ENCODE results near the gene SORCS2. TPM values are rescaled to one million over a fixed set of nuclear protein-coding genes. Genes with fewer than 3 reads are reported as not detected.

Gene SORCS2
- total RNA-seq, 1 experiment from 2014 or later, result 4.1 TPM

- Histone ChIP-seq H3K79me2 (ENCODE audit: low read length) (no peaks in the 10 kb centered on the region), H3K9me2 (replicated peaks; ENCODE audit: low read length) (no peaks in the 10 kb centered on the region), H3K27ac (ENCODE audit: low read length) (no peak overlapping the region), H4K20me1 (ENCODE audit: low read length) (no peaks in the 10 kb centered on the region), H3F3A (ENCODE audit: low read length, unreplicated experiment) (no peaks in the 10 kb centered on the region), H3K9ac (ENCODE audit: low read length) (no peak overlapping the region), H3K27me3 (ENCODE audit: low read length) (no peaks in the 10 kb centered on the region), H3K4me2 (ENCODE audit: low read length) (no peak overlapping the region), H2AFZ (ENCODE audit: low read length) (no peak overlapping the region), H3K4me1 (ENCODE audit: insufficient read depth, low read length) (peaks cover 12% of the 10 kb centered on the region; the same call in 1 of the 2 replicates), H3K36me3 (ENCODE audit: low read depth, low read length) (no peaks in the 10 kb centered on the region), H3K4me3 (ENCODE audit: low read length) (no peak overlapping the region), H3K9me3 (ENCODE audit: low read length) (no peaks in the 10 kb centered on the region)
- BruUV-seq (replicated peaks), result no TSS peak
- POLR2A ChIA-PET (ENCODE audit: unreplicated experiment), result no interaction called here
- intact Hi-C loops (cut with micrococcal nuclease), result no loop called here
- CTCF ChIA-PET, result no interaction called here
- TF ChIP-seq, protein P1, sequence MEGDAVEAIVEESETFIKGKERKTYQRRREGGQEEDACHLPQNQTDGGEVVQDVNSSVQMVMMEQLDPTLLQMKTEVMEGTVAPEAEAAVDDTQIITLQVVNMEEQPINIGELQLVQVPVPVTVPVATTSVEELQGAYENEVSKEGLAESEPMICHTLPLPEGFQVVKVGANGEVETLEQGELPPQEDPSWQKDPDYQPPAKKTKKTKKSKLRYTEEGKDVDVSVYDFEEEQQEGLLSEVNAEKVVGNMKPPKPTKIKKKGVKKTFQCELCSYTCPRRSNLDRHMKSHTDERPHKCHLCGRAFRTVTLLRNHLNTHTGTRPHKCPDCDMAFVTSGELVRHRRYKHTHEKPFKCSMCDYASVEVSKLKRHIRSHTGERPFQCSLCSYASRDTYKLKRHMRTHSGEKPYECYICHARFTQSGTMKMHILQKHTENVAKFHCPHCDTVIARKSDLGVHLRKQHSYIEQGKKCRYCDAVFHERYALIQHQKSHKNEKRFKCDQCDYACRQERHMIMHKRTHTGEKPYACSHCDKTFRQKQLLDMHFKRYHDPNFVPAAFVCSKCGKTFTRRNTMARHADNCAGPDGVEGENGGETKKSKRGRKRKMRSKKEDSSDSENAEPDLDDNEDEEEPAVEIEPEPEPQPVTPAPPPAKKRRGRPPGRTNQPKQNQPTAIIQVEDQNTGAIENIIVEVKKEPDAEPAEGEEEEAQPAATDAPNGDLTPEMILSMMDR (conservative IDR thresholded peaks at IDR 0.05; ENCODE audit: low read depth, low read length), result no peak
- TF ChIP-seq EZH2phosphoT487 (IDR thresholded peaks at IDR 0.05; ENCODE audit: borderline replicate concordance, low read length) (no peak), EZH2 (IDR thresholded peaks at IDR 0.05; ENCODE audit: low read length, unreplicated experiment) (no peak)
- ATAC-seq, result no peak
- DNase-seq, result no peak
These were observed 243.2 kb downstream of the SORCS2 start for GRCh38 chr4:7435471-7436061.

DNA sequence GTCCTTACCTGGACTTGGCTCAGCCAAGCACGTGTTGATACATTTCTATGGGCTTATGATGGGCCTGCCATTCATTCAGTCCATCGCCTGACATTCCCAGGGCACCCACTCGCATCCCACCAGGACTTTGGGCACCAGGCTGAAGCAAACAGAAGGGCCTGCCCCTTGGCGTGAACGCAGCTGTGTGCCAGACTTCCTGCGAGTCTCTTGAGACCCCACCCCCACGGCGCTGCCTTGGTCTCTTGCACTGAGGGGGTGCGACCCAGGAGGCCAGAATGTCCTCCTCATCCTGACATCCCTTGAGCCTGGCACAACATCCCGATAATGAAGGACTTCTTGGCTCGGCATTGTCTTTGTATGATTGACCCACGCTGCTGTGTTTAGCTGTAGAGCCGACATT is 243.9 kb downstream of the SORCS2 start:
- BruUV-seq (replicated peaks), result no TSS peak
- H3K27me3 ChIP-seq (ENCODE audit: low read length), result no peaks in the 10 kb centered on the region
- no peaks in the 10 kb centered on the region for H4K20me1 ChIP-seq (ENCODE audit: low read length)
- no peak overlapping the region for H2AFZ ChIP-seq (ENCODE audit: low read length)
- H3K4me1 ChIP-seq (ENCODE audit: insufficient read depth, low read length), result peaks cover 10% of the 10 kb centered on the region; the same call in 1 of the 2 replicates
- no peak overlapping the region for H3K4me3 ChIP-seq (ENCODE audit: low read length)
- no peaks in the 10 kb centered on the region for H3K9me3 ChIP-seq (ENCODE audit: low read length)
- no peak for DNase-seq
- H3K4me2 ChIP-seq (ENCODE audit: low read length), result no peak overlapping the region
- ATAC-seq, result no peak
- no peak overlapping the region for H3K9ac ChIP-seq (ENCODE audit: low read length)
- CTCF ChIA-PET, result no interaction called here
- no peak for TF ChIP-seq EZH2 (IDR thresholded peaks at IDR 0.05; ENCODE audit: low read length, unreplicated experiment)
- no peak for TF ChIP-seq EZH2phosphoT487 (IDR thresholded peaks at IDR 0.05; ENCODE audit: borderline replicate concordance, low read length)
- TF ChIP-seq, protein P1 (conservative IDR thresholded peaks at IDR 0.05; ENCODE audit: low read depth, low read length), result no peak
- no peak overlapping the region for H3K27ac ChIP-seq (ENCODE audit: low read length)
- H3K9me2 ChIP-seq (replicated peaks; ENCODE audit: low read length), result no peaks in the 10 kb centered on the region
- POLR2A ChIA-PET (ENCODE audit: unreplicated experiment), result no interaction called here
- no peaks in the 10 kb centered on the region for H3K79me2 ChIP-seq (ENCODE audit: low read length)
- H3F3A ChIP-seq (ENCODE audit: low read length, unreplicated experiment), result no peaks in the 10 kb centered on the region
- intact Hi-C loops (cut with micrococcal nuclease), result no loop called here
- no peaks in the 10 kb centered on the region for H3K36me3 ChIP-seq (ENCODE audit: low read depth, low read length)

DNA sequence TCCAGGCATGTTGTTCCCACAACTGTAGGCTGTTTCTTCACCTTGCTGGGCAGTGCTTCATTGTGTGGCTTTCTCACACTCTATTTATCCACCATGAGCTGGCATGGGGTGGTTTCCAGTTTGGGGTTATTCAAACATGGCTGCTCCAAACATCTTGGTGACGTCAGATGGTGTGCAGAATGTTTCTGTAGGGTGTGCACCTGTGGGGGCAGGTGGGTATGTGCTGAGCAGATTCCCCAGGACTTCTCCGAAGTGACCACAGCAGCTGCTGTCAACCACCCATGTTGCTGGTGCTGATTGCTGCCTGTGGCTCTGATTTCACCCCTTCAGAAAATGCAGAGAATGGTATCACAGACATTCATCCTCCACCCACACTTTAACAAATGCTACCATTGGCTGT is 247.4 kb downstream of the SORCS2 start:
- no peak for TF ChIP-seq EZH2phosphoT487 (IDR thresholded peaks at IDR 0.05; ENCODE audit: borderline replicate concordance, low read length)
- no peak for TF ChIP-seq EZH2 (IDR thresholded peaks at IDR 0.05; ENCODE audit: low read length, unreplicated experiment)
- TF ChIP-seq, protein P1 (conservative IDR thresholded peaks at IDR 0.05; ENCODE audit: low read depth, low read length), result no peak
- no peak for DNase-seq
- Histone ChIP-seq H3K4me1 (ENCODE audit: insufficient read depth, low read length) (peaks cover 7% of the 10 kb centered on the region; the same call in 1 of the 2 replicates), H3K9me3 (ENCODE audit: low read length) (no peaks in the 10 kb centered on the region), H3K27me3 (ENCODE audit: low read length) (no peaks in the 10 kb centered on the region), H3K4me2 (ENCODE audit: low read length) (no peak overlapping the region), H3F3A (ENCODE audit: low read length, unreplicated experiment) (no peaks in the 10 kb centered on the region), H2AFZ (ENCODE audit: low read length) (no peak overlapping the region), H3K36me3 (ENCODE audit: low read depth, low read length) (no peaks in the 10 kb centered on the region), H4K20me1 (ENCODE audit: low read length) (no peaks in the 10 kb centered on the region), H3K9ac (ENCODE audit: low read length) (no peak overlapping the region), H3K9me2 (replicated peaks; ENCODE audit: low read length) (no peaks in the 10 kb centered on the region), H3K27ac (ENCODE audit: low read length) (no peak overlapping the region), H3K79me2 (ENCODE audit: low read length) (no peaks in the 10 kb centered on the region), H3K4me3 (ENCODE audit: low read length) (no peak overlapping the region)
- intact Hi-C loops (cut with micrococcal nuclease), result no loop called here
- BruUV-seq (replicated peaks), result no TSS peak
- ChIA-PET CTCF (no interaction called here), POLR2A (ENCODE audit: unreplicated experiment) (no interaction called here)
- no peak for ATAC-seq

All from PC-3 (cell line).